Stimulated activated CD8-positive, alpha-beta memory T cell treated with anti-CD3 and anti-CD28 coated beads, Interleukin-4, amount 100 ng/mL, for 24 hours (primary cell): Measurements from ENCODE around the gene ITGA2.

Experiments used
- DNase-seq: peaks from one replicate; pipeline ENCODE4 v3.0.0-alpha.2; 2020; ENCODE audit warnings: low read depth

The ITGA2 gene

GRCh38 chr5:53017794-53018391 is 28.7 kb downstream of the ITGA2 start:
- no peak for DNase-seq

DNA sequence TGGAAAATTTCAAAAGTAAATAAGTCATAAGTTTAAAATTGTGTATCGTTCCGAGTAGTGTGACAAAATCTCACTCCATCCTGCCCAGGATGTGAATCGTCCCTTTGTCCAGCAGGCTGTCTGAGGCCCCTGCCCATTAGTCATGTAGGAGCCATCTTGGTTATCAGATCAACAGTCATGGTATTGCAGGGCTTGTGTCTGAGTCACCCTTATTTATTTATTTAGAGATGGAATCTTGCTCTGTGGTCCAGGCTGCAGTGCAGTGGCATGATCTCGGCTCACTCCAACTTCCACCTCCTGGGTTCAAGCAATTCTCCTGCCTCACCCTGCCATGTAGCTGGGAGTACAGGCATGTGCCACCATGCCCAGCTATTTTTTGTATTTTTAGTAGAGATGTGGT is 30.2 kb downstream of the ITGA2 start:
- no peak for DNase-seq

GRCh38 chr5:53022930-53023511 is 33.9 kb downstream of the ITGA2 start:
- no peak for DNase-seq

GRCh38 chr5:53023969-53024368 is 34.8 kb downstream of the ITGA2 start:
- DNase-seq, result no peak

- DNase-seq, result no peak
Observed at GRCh38 chr5:53024535-53024934, 35.4 kb downstream of the ITGA2 start.

- no peak for DNase-seq
Observed at GRCh38 chr5:53025487-53025886, 36.3 kb downstream of the ITGA2 start.

- no peak for DNase-seq
Observed at GRCh38 chr5:53027913-53028312, 38.8 kb downstream of the ITGA2 start.

GRCh38 chr5:53029608-53030007 is 40.5 kb downstream of the ITGA2 start:
- no peak for DNase-seq

DNA sequence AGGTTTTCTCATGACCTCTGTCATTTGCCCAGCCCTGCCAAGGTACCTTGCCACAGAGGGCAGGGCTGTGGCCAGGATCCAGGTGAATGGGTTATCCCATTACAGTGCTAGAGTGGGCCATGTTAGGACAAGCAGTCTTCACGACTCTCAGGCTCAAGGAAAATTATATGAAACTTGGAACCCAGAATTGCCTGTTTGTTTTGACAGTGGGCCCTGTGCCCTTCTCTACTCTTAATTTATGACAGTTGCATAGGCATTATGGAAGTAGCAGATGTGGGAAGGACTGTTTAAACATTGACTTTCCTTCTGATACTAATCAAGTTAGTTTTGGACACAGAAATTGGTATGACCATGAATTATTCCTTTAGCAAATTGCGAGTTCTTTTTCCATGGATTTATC is 41.7 kb downstream of the ITGA2 start:
- DNase-seq, result no peak

GRCh38 chr5:53031695-53032096 is 42.5 kb downstream of the ITGA2 start:
- DNase-seq, result no peak

DNA sequence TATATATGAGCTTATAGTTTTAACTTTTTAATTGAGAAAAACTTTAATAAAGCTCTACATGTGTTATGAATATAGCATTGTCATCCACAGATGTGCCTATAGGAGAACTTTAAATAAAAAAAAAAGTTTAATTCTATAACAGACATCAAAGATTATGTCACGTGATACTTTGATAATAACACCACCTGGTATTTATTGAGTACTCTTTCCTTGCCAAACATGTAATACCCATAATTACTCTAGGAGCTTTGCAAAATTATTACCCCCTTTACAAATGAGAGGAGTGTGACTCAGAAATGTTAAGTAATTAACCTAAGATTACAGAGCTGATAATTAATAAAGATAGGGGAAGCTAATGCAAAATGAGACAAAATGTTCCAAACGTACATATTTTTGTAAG is 43.0 kb downstream of the ITGA2 start:
- no peak for DNase-seq

DNA sequence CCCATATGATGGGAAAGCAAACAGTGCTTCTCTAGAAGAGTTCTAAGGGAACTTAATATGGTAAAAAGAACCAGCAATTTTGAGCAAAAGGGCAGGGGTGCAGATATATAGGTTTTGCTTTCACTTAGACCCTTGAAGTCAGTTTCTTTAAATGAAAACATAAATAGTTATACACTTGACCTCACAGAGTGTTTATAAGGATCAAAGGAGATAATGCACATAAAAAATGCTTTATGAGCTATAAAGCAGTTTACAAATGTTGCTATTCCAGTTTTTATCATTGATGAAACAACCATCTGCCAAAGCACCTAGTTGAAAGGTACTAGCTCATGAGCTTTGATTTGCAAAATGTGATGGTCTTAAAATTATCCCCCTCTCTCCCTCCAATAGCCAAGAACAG is 45.7 kb downstream of the ITGA2 start:
- no peak for DNase-seq

GRCh38 chr5:53035868-53036381 is 46.8 kb downstream of the ITGA2 start:
- DNase-seq, result no peak

GRCh38 chr5:53037141-53037859 is 48.1 kb downstream of the ITGA2 start:
- DNase-seq, result no peak

DNA sequence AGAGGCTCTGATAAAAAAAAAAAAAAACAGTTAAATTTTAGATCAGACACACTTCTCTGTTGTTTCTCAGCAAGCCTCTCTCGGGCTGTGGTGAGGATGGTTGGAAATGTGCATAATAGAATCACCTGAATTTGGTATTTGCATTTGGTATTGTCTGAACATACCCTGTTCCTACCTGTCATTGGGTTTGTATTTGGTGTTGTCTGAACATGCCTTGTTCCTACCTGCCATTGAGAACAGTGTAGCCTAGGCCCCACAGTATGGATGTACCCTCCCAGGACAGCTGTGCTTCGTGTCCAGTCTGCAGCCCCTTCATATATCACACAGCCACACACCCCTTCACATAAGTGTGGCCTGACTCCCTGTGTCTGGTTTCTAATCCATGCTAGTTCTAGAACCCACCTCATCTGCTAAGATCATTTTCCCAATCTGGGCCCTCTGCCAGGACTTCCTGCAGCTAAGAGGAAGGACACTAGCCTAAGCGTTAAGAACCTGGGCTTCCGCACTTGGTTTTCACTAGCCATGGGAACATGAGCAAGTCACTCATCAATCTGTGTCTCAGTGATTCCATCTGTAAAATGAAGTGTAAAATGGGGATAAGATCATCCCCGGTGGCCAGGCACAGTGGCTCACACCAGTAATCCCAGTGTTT is 49.2 kb downstream of the ITGA2 start:
- no peak for DNase-seq

- DNase-seq, result no peak
Observed at GRCh38 chr5:53039855-53040254, 50.7 kb downstream of the ITGA2 start.

DNA sequence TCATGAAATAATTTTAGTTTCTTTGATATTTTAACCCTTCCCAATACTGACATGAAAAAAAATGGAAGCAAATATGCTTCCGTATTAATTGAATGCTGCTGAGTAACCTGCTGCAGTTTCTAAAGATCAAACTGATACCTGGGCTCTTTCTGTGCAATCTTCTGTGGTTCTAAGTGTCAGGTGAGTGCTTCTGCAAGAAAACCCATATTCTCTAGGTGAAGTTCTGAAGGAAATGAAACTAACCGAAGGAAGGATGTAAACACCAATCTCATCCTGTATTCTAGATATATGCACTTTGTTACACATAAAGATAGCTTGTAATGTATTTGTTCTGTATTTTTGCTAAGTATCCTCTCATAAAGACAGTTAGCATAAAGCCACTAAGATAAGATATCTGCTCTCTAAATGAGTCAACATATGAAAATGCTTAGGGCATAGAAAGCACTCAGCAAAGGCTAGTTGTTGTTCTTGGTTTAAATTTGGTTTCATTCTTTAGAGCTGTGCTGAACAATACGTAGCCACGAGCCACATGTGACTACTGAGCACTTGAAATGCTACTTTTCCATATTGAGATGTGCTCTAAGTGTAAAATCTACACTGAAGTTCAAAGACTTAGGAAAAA is 52.0 kb downstream of the ITGA2 start:
- DNase-seq, result no peak

- DNase-seq, result no peak
Observed at GRCh38 chr5:53041740-53042139, 52.6 kb downstream of the ITGA2 start.

DNA sequence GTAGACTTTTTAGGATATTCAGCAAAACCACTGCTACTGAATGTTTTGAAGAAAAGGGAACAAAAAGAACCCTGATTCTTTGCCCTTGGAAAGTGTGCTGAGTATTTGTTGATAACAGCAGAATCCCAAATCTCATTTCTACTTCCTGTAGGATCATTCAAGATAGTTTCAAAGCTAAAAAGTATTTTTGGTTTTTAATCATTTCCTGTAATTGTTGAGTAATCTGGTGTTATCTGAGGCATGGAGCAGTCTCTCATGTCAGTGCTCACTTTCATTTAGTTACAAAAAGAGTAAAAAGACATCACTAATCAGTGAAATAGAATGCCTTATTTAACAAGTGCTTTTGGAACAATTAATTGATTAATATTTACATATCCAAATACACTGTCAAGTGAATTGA is 56.1 kb downstream of the ITGA2 start:
- no peak for DNase-seq

DNA sequence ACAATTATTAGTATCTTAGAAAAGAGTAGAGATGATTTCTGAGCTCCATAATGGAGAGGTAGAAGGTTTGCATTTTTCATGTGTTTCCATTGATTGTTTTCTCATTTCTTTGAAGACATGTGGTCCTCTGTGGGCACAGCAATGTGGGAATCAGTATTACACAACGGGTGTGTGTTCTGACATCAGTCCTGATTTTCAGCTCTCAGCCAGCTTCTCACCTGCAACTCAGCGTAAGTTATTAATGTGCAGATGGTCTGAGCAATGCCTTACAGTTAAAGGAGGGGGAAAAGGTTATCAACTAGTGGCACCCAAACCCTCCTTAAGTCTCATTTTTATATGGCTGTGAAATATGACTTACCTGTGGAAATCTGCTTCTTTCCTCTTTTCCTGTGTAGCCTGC is 59.1 kb downstream of the ITGA2 start:
- DNase-seq, result no peak

DNA sequence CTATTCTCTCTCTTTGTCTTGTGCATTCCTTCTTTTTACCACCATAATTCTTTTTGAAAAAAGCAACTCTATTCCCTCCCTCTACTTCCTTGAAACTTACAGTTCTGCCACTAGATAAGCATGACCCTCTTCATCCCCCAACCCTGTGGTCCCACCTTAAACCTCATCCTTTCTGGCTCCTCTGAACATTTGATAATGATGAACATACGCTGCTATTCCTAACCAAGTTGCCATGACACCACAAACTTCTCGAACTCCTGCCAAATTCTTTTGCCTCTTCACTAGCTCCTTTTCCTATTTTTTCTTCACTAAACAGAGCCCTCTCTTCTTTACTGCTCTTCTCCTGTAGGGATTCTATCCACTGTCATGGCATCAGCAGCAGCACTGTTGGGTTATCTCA is 63.3 kb downstream of the ITGA2 start:
- DNase-seq, result no peak

GRCh38 chr5:53053364-53053763 is 64.2 kb downstream of the ITGA2 start:
- DNase-seq, result no peak

DNA sequence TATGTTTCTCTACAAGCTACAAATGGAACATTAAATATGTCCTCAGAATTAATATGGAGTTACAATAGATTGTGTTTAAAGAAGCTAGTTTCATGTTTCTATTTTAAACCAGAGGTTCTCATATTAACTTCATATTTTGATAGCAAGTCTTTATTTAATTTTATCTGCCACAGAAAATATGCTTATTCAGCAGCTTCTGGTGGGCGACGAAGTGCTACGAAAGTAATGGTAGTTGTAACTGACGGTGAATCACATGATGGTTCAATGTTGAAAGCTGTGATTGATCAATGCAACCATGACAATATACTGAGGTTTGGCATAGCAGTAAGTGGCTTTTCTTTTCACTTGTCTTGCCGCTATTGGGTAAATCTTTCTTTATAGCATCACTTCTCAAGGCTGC is 66.2 kb downstream of the ITGA2 start:
- DNase-seq, result no peak
